ENCODE data around the gene SLC35F3.

DNA sequence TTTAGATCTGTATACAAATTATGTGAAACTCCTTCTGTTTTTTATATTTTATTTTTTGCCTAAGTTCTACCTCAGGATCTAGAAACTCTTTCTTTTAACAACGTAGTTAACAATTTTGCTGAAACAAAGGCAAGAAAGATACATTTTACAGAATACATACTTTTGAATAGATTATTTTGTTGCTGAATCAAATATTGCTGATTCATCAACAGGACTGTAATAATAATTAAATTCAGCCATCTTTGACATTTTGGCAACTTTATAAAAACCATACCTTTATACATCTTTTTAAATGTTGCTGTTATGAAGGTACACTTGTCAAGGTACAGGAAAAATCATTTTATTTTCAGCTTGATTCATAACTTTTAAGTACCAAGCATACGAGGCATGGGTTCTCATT lies 458.1 kb downstream of the SLC35F3 start:
- TF ChIP-seq EP300 (IDR thresholded peaks at IDR 0.05; ENCODE audit: borderline replicate concordance), result no peak
- TF ChIP-seq YY1 (IDR thresholded peaks at IDR 0.05; ENCODE audit: low read depth), result no peak
- no peak for TF ChIP-seq FOXM1 (IDR thresholded peaks at IDR 0.05; ENCODE audit: borderline replicate concordance, low read depth)
- no peak for TF ChIP-seq EGR1 (IDR thresholded peaks at IDR 0.05)
- no peak for TF ChIP-seq CEBPB (IDR thresholded peaks at IDR 0.05)
- TF ChIP-seq RAD21 (IDR thresholded peaks at IDR 0.05; ENCODE audit: low read depth), result no peak
- no peak for TF ChIP-seq TEAD4 (IDR thresholded peaks at IDR 0.05)
- no peak for TF ChIP-seq CREB1 (IDR thresholded peaks at IDR 0.05; ENCODE audit: low read depth)

Measured in Ishikawa (cell line).